ENCODE data around the gene TYRO3. TPM values are rescaled to one million over a fixed set of nuclear protein-coding genes. Genes with fewer than 3 reads are reported as not detected.

TYRO3 gene
- polyA plus RNA-seq, 1 of the 3 experiments (the other 2 are of a cell fraction) = 8.7 TPM

- TF ChIP-seq SMC3 (IDR thresholded peaks at IDR 0.05; ENCODE audit: low read depth, low read length) = no peak
- no peak for TF ChIP-seq TCF12 (IDR thresholded peaks at IDR 0.05)
- TF ChIP-seq RCOR1 (IDR thresholded peaks at IDR 0.05; ENCODE audit: low read length) = no peak
- no peak for TF ChIP-seq YY1 (IDR thresholded peaks at IDR 0.05; ENCODE audit: low read depth)
- TF ChIP-seq FOXM1 (IDR thresholded peaks at IDR 0.05; ENCODE audit: low read depth) = no peak
- no peak for TF ChIP-seq JUND (IDR thresholded peaks at IDR 0.05)
- no peak for TF ChIP-seq SIN3A (IDR thresholded peaks at IDR 0.05; ENCODE audit: borderline replicate concordance, low read depth, low read length)
- TF ChIP-seq FOXJ3 (CRISPR knock-in tag; IDR thresholded peaks at IDR 0.05) = no peak
Measured at GRCh38 chr15:41550066-41550775, 8.8 kb upstream of the TYRO3 start (continued).

- no peak overlapping the region for H3K4me3 ChIP-seq (ENCODE audit: low read depth in 2 of 2, low read length in 1 of 2)
- H3K4me1 ChIP-seq (ENCODE audit: control insufficient read depth in 1 of 2, insufficient read depth in 2 of 2, low read depth in 1 of 2, low read length in 1 of 2) = peaks cover 4 to 9% of the 10 kb centered on the region in 2 experiments; a peak in 3 of 4 replicates
- peaks cover 18% of the 10 kb centered on the region for H3F3A ChIP-seq (replicated peaks; ENCODE audit: insufficient read depth)
- no peaks in the 10 kb centered on the region for H3K36me3 ChIP-seq (replicated peaks in 1 of 2; ENCODE audit: control insufficient read depth in 1 of 2, insufficient read depth in 2 of 2, low read length in 1 of 2)
- no peaks in the 10 kb centered on the region for H3K9me3 ChIP-seq
- no peak for DNase-seq
- H3K79me2 ChIP-seq (ENCODE audit: insufficient read depth) = no peaks in the 10 kb centered on the region
- no peak overlapping the region for H2AFZ ChIP-seq (ENCODE audit: low read depth)
- H3K4me2 ChIP-seq = no peak overlapping the region
- POLR2A ChIA-PET = no interaction called here
- no peaks in the 10 kb centered on the region for H3K27me3 ChIP-seq (ENCODE audit: insufficient read depth)
- TF ChIP-seq EZH2phosphoT487 (IDR thresholded peaks at IDR 0.05; ENCODE audit: borderline replicate concordance, low read depth) (no peak), RCOR1 (IDR thresholded peaks at IDR 0.05; ENCODE audit: low read length) (no peak), FOXJ3 (CRISPR knock-in tag; IDR thresholded peaks at IDR 0.05) (no peak), SMC3 (IDR thresholded peaks at IDR 0.05; ENCODE audit: low read depth, low read length) (no peak), FOSL2 (IDR thresholded peaks at IDR 0.05; ENCODE audit: borderline replicate concordance, low read depth) (no peak), MEF2A (IDR thresholded peaks at IDR 0.05; ENCODE audit: borderline replicate concordance, low read depth) (no peak), MXI1 (IDR thresholded peaks at IDR 0.05; ENCODE audit: low read depth, low read length) (no peak), RXRA (IDR thresholded peaks at IDR 0.05; ENCODE audit: borderline replicate concordance, low read depth) (no peak), NFIC (IDR thresholded peaks at IDR 0.05; ENCODE audit: borderline replicate concordance) (no peak), USF2 (IDR thresholded peaks at IDR 0.05; ENCODE audit: borderline replicate concordance, low read depth, low read length) (no peak)
- TF ChIP-seq, protein P1, sequence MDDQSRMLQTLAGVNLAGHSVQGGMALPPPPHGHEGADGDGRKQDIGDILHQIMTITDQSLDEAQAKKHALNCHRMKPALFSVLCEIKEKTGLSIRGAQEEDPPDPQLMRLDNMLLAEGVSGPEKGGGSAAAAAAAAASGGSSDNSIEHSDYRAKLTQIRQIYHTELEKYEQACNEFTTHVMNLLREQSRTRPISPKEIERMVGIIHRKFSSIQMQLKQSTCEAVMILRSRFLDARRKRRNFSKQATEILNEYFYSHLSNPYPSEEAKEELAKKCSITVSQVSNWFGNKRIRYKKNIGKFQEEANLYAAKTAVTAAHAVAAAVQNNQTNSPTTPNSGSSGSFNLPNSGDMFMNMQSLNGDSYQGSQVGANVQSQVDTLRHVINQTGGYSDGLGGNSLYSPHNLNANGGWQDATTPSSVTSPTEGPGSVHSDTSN (IDR thresholded peaks at IDR 0.05) = no peak
- TF ChIP-seq, protein P2, sequence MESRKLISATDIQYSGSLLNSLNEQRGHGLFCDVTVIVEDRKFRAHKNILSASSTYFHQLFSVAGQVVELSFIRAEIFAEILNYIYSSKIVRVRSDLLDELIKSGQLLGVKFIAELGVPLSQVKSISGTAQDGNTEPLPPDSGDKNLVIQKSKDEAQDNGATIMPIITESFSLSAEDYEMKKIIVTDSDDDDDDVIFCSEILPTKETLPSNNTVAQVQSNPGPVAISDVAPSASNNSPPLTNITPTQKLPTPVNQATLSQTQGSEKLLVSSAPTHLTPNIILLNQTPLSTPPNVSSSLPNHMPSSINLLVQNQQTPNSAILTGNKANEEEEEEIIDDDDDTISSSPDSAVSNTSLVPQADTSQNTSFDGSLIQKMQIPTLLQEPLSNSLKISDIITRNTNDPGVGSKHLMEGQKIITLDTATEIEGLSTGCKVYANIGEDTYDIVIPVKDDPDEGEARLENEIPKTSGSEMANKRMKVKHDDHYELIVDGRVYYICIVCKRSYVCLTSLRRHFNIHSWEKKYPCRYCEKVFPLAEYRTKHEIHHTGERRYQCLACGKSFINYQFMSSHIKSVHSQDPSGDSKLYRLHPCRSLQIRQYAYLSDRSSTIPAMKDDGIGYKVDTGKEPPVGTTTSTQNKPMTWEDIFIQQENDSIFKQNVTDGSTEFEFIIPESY (IDR thresholded peaks at IDR 0.05; ENCODE audit: borderline replicate concordance, low read depth) = no peak
- no peaks in the 10 kb centered on the region for H4K20me1 ChIP-seq (ENCODE audit: insufficient read depth)
- H3K9me2 ChIP-seq = no peaks in the 10 kb centered on the region
- no peak overlapping the region for H3K27ac ChIP-seq (ENCODE audit: low read depth in 2 of 2, low read length in 1 of 2)
- 100% methylated on average over 1 of the region's 1 CpG for WGBS (ENCODE audit: low lambda C conversion rate)
- CTCF ChIA-PET = no interaction called here
- H3K9ac ChIP-seq = no peak overlapping the region
Measured at GRCh38 chr15:41553731-41554130, 5.3 kb upstream of the TYRO3 start.
